Activated CD8-positive, alpha-beta T cell treated with anti-CD3 and anti-CD28 coated beads for 36 hours (primary cell): ENCODE data around the gene ALDOC. TPM values are rescaled to one million over a fixed set of nuclear protein-coding genes. Genes with fewer than 3 reads are reported as not detected.
A peak's percentile ranks its signal among the peaks of the same experiment; 100 is the strongest.

Source experiments
- ATAC-seq: fragments of 200-7000 bp; cut with Tn5 transposase; one replicate; pipeline ENCODE4 v1.10.0; 2021; ENCODE audit warnings: mild to moderate bottlenecking, moderate library complexity
- CTCF ChIA-PET: fragments of 350-600 bp; sonication (Branson Sonifier 250); formaldehyde crosslinking; loops from one replicate; lab custom pipeline; 2021; ENCODE audit warnings: antibody characterized with exemption; lab: Charles Lee
- POLR2A ChIA-PET: fragments of 350-600 bp; sonication (Branson Sonifier 250); formaldehyde crosslinking; loops from one replicate; lab custom pipeline; 2021; ENCODE audit warnings: antibody characterized with exemption; lab: Charles Lee
- DNase-seq: peaks from one replicate; pipeline ENCODE4 v3.0.0-alpha.2; 2020
- H3K27ac Mint-ChIP-seq: one replicate; pipeline ENCODE4 v1.8.0; 2021; ENCODE audit warnings: mild to moderate bottlenecking, mixed read lengths
- H3K27me3 Mint-ChIP-seq: one replicate; pipeline ENCODE4 v1.8.0; 2021; ENCODE audit warnings: mixed read lengths
- H3K36me3 Mint-ChIP-seq: one replicate; pipeline ENCODE4 v1.8.0; 2021; ENCODE audit warnings: low read depth, mixed read lengths
- H3K4me1 Mint-ChIP-seq: one replicate; pipeline ENCODE4 v1.8.0; 2021; ENCODE audit warnings: low read depth, mixed read lengths
- H3K4me3 Mint-ChIP-seq: one replicate; pipeline ENCODE4 v1.8.0; 2021; ENCODE audit warnings: mild to moderate bottlenecking, moderate library complexity, mixed read lengths
- H3K9me3 Mint-ChIP-seq: one replicate; pipeline ENCODE4 v1.8.0; 2021; ENCODE audit warnings: mixed read lengths
- CTCF ChIP-seq: fragments of 200-600 bp; IDR thresholded peaks from one replicate; pipeline ENCODE4 v1.8.0; 2022; ENCODE audit warnings: antibody characterized with exemption, mild to moderate bottlenecking
- intact Hi-C: fragments of 100-400 bp; cut with micrococcal nuclease; formaldehyde crosslinking; loops from one replicate; pipeline ENCODE4 v1.10.0; 2022
- total RNA-seq, 2 experiments: library from RNA; stranded (reverse); gene quantifications; one replicate each; pipeline ENCODE4 v1.2.3, GENCODE V29; 2021

Gene ALDOC
- 100 to 1,000 TPM; 142 to 146 TPM for total RNA-seq

GRCh38 chr17:28576758-28577465 lies at the start of gene ALDOC:
Gene ALDOC (minus strand): TSS chr17:28576895. CDS start chr17:28575532, 1,363 bp downstream.
- DNase-seq (peak; percentile 99), ATAC-seq (peak; percentile 98)
- Mint-ChIP-seq H3K27ac (peak within 1 kb of the TSS; percentile 93), H3K36me3 (peaks cover 63% of the 10 kb centered on the region), H3K4me1 (peaks cover 47% of the 10 kb centered on the region), H3K27me3 (no peaks in the 10 kb centered on the region), H3K9me3 (no peaks in the 10 kb centered on the region), H3K4me3 (peak within 1 kb of the TSS; percentile 81)
- ChIA-PET POLR2A (interaction anchor here (0.7 to 9.1 kb wide), 15 partner anchors 9 to 241 kb away, joined by 3 to 58 read pairs (median 4); partner anchors contain the start of genes BLTP2, SPAG5 and UNC119), CTCF (interaction anchor here (0.6 to 4.4 kb wide), 8 partner anchors 11 to 161 kb away, joined by 3 to 27 read pairs (median 4); no protein-coding TSS in a partner anchor)
- intact Hi-C loops = no loop called here
- TF ChIP-seq CTCF = no peak

- H3K36me3 Mint-ChIP-seq = peaks cover 61% of the 10 kb centered on the region
- H3K27me3 Mint-ChIP-seq = no peaks in the 10 kb centered on the region
- ChIA-PET POLR2A (interaction anchor here (1.1 to 1.9 kb wide), 6 partner anchors 12 to 40 kb away, joined by 3 to 8 read pairs (median 4); partner anchors contain the start of genes BLTP2 and SPAG5), CTCF (interaction anchor here (0.7 to 2.8 kb wide), 4 partner anchors 11 to 23 kb away, joined by 3 to 11 read pairs (median 4); no protein-coding TSS in a partner anchor)
- no peak overlapping the region for H3K4me3 Mint-ChIP-seq
- ATAC-seq = no peak
- H3K27ac Mint-ChIP-seq = no peak overlapping the region
- TF ChIP-seq CTCF = no peak
- intact Hi-C loops = no loop called here
- H3K9me3 Mint-ChIP-seq = no peaks in the 10 kb centered on the region
- no peak for DNase-seq
- H3K4me1 Mint-ChIP-seq = peaks cover 3% of the 10 kb centered on the region
These were observed 47.5 kb upstream of the ALDOC start for GRCh38 chr17:28624148-28624547.

DNA sequence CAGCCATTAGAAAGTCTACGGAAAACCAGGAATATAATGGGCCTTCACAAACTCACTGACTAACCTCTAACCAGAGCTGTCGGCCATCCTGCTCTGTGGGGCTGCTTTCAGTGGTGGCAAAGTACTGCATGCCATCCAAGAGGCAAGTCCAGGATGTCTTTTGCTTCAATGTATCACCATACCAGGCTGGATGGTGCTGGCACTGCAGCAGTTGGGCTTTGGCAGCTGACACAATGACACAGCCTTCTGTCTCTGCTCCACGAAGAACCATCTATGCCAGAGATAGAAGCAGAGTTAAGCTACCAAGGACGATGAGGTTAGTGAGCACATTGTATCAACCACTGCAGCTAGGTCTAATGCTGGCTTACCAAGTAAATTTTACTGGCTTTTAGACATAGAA lies 47.0 kb upstream of the ALDOC start:
- TF ChIP-seq CTCF = no peak
- POLR2A ChIA-PET = interaction anchor here (0.9 to 1.9 kb wide), 7 partner anchors 11 to 63 kb away, joined by 3 to 8 read pairs (median 4); partner anchors contain the start of genes BLTP2 and SPAG5
- no peak for DNase-seq

GRCh38 chr17:28622186-28622585 lies 45.5 kb upstream of the ALDOC start:
- ATAC-seq (no peak), DNase-seq (no peak)
- peaks cover 3% of the 10 kb centered on the region for H3K4me1 Mint-ChIP-seq
- CTCF ChIA-PET = interaction anchor here (1.1 to 1.3 kb wide), 3 partner anchors 9 to 205 kb away, joined by 3 to 4 read pairs (median 3); partner anchors contain the start of gene BLTP2
- no peaks in the 10 kb centered on the region for H3K27me3 Mint-ChIP-seq
- no peak overlapping the region for H3K27ac Mint-ChIP-seq
- no peak overlapping the region for H3K4me3 Mint-ChIP-seq
- POLR2A ChIA-PET = interaction anchor here (0.6 to 1.6 kb wide), 5 partner anchors 11 to 42 kb away, joined by 3 to 7 read pairs (median 3); no protein-coding TSS in a partner anchor
- intact Hi-C loops = no loop called here
- TF ChIP-seq CTCF = no peak
- peaks cover 59% of the 10 kb centered on the region for H3K36me3 Mint-ChIP-seq
- no peaks in the 10 kb centered on the region for H3K9me3 Mint-ChIP-seq

More for the DNA sequence above, 47.0 kb upstream of the ALDOC start:
- H3K4me1 Mint-ChIP-seq = peaks cover 3% of the 10 kb centered on the region
- no peak overlapping the region for H3K27ac Mint-ChIP-seq
- CTCF ChIA-PET = interaction anchor here (0.7 to 2.8 kb wide), 3 partner anchors 12 to 23 kb away, joined by 3 to 11 read pairs (median 6); no protein-coding TSS in a partner anchor
- no peak for ATAC-seq
- intact Hi-C loops = no loop called here
- no peak overlapping the region for H3K4me3 Mint-ChIP-seq
- H3K36me3 Mint-ChIP-seq = peaks cover 62% of the 10 kb centered on the region
- no peaks in the 10 kb centered on the region for H3K27me3 Mint-ChIP-seq
- no peaks in the 10 kb centered on the region for H3K9me3 Mint-ChIP-seq
